Lung microvascular endothelial cell (primary cell): ENCODE data around the gene GDPD5. TPM values are rescaled to one million over a fixed set of nuclear protein-coding genes. Genes with fewer than 3 reads are reported as not detected.

Source experiments
- DNase-seq, 2 donors: peaks; one replicate each; pipeline versions ENCODE4 v3.0.0 to v3.0.0-alpha.2; 2010; ENCODE audit warnings: low read depth in 2 of 2
- total RNA-seq: library from RNA; depleted of rRNA; stranded (reverse); fragments of >200 nt; gene quantifications from 2 replicates; pipeline ENCODE4 v1.2.1, GENCODE V29; 2014

The GDPD5 gene
- total RNA-seq, 1 donor from 2014 or later: 15.9 TPM

- DNase-seq: peak in 1 of 2 donors; percentile 67
Observed at GRCh38 chr11:75557666-75558494, 32.1 kb upstream of the GDPD5 start.

- DNase-seq: no peak
Observed at GRCh38 chr11:75556275-75556674, 30.5 kb upstream of the GDPD5 start.

GRCh38 chr11:75555079-75555811 lies 29.5 kb upstream of the GDPD5 start:
- no peak for DNase-seq

DNA sequence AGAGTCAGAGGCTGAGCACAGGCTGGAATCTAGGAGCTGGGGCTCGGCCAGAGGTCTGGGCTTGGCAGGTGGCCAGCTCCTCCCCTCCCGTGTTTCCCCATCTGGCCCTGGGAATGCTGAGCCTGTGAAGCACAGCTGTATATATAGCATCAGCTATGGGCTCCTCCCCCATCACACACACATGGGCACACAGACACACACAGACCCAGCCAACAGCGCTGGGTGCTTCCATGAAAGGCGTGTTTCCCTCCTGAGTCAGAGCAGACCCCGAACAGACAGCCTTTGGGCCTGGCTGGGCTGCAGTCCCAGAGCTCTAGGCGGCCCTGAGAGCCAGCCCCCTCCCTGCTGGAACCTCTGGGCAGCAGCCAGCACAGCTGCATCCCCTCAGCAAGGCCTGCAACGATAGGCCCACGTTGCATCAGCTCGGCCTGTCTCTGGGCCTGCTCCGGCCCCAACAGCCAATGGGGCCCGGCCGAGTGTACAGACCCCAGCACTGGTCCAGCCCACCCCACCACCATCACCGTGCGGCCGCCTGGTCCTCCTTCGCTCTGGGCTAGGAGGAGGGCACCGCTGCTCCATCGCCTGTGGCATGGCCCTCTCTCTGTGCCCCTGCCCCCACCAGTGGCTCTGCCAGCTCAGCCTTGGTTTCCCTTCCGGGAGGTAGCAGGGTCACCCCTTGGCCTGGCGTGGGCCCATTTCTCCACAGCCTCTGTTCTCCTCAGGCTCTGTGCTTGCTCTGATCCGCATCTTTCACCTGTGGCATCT lies 28.7 kb upstream of the GDPD5 start:
- peak; percentile 95 to 98 for DNase-seq

DNA sequence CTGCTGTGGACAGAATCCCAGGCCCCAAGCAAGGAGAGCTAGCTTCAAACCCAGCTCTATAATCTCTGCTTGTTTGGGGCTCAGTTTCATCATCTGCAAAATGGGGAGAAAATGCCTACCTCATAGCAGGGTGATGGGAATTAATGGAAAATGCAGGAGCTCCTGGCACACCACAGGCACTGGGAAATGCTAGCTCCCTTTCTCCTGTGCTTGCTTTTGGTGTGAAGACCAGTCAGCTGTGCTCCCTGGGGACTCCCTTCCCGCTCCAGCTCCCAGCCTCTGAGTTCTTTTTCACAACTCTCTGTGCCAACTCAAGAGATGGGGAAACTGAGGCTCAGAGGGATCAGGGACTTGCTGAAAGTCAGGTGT lies 28.1 kb upstream of the GDPD5 start:
- no peak for DNase-seq

DNA sequence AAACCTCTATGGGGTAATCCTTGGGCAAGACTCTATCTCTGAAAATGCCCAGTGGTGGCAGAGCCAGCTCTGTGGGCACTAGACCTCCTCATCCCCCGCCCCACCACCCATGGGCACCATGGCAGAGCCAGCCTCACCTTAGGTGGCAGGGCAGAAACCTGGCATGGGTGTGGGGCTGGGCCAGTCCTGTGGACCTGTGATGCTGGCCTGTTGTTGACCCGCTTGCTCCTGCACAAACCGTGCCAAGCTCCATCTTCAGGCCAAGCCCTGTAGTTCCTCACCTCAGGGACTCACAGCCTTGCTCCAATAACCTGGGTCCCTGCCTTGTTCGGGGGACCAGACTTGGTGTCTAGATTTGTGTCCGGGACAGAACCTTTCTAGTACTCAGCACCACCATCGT lies 27.4 kb upstream of the GDPD5 start:
- DNase-seq: no peak

GRCh38 chr11:75549370-75549958 lies 23.7 kb upstream of the GDPD5 start:
- no peak for DNase-seq

DNA sequence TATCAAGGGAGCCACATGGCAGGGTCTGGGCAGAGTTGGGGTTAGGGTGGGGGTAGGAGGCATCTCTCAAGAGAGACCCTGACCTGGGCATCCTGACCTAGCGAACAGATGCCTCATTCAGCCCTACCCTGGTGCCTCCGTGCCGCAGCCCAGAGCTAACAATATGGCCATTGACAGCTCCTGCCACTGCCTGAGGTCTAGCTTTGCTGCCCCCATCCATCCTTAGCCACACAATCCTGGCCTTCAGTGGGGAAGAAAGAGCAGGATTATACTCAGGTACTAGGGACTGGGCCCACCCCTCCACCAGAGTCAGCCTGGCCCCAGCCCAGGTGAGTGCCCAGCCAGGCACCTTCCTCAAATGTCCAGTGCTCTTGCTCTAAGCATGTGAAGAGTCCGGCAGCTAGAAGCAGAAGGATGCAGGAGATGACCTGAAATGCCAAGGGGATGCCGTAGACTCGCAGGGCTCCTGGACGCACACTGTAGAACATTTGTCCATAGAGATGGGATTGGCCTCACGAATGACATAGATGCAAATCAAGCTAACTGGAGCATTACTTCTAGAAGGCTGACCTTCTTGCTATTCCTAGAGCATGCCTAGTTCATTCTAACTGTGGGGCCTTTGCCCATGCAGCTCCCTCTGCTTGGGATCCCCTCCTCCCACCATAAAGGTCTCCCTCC lies 23.0 kb upstream of the GDPD5 start:
- DNase-seq: no peak

GRCh38 chr11:75547617-75548058 lies 21.9 kb upstream of the GDPD5 start:
- DNase-seq: peak; percentile 71 to 85

- no peak for DNase-seq
Observed at GRCh38 chr11:75547177-75547576, 21.4 kb upstream of the GDPD5 start.

DNA sequence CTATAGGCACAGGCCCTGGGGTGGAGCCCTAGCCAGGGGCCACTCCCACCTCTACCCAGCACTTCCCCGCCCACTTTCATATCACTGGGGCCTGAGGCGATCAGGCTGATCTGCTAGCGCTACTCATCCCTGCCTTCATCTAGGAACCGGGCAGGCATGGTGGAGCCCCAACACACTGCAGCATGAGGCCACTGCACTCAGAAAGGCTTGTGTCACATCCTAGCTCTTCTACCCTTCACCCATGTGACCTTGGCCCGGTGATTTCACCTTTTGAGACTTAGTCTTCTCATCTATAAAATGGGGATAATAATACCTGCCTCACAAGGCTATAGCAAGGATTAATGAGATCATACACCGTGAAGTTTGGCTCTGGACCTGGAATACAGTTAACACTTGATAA lies 18.1 kb upstream of the GDPD5 start:
- no peak for DNase-seq

- DNase-seq: no peak
Observed at GRCh38 chr11:75542088-75542438, 16.3 kb upstream of the GDPD5 start.

- no peak for DNase-seq
Observed at GRCh38 chr11:75541193-75542087, 15.7 kb upstream of the GDPD5 start.

DNA sequence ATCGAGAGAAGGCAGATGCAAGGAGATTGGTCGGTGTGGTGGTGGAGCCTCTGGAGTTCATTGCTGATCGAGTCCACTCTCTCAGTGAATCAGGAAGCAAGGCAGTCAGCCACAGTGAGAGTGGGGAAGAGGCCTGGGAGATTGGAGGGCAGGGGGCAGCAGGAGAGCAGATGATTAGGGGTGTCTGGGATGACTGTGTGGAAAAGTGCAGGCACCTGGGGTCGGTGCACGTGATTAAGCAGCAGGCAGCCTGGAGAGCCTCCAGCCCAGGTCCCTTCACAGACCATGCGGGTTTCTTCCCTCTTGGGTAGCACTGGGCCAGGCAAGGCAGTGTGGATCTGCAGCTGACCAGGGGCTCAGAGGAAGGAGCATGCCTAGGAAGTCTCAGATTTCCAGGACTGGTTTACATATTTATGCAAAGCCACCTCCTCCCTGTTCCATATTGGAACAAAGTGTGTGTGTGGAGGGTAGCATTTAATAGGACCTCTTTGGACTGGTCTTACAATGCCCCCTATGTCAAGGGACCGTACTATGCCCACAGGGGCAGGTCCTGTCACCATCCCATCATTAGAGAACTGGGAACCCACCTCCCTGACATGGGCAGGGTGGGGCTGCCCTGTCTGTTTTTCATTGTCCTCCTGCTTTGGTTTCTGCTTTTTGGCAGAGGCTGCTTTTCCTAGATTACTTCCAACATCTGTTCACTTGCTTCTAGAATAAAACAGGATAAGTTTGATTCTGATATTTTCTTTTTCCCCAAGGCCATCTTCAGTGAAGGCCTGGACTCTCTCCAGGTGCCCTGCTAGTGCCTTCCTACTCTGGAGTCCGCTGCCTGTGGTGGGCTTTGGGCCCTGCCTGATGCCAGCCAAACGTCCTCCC lies 14.0 kb upstream of the GDPD5 start:
- no peak for DNase-seq

DNA sequence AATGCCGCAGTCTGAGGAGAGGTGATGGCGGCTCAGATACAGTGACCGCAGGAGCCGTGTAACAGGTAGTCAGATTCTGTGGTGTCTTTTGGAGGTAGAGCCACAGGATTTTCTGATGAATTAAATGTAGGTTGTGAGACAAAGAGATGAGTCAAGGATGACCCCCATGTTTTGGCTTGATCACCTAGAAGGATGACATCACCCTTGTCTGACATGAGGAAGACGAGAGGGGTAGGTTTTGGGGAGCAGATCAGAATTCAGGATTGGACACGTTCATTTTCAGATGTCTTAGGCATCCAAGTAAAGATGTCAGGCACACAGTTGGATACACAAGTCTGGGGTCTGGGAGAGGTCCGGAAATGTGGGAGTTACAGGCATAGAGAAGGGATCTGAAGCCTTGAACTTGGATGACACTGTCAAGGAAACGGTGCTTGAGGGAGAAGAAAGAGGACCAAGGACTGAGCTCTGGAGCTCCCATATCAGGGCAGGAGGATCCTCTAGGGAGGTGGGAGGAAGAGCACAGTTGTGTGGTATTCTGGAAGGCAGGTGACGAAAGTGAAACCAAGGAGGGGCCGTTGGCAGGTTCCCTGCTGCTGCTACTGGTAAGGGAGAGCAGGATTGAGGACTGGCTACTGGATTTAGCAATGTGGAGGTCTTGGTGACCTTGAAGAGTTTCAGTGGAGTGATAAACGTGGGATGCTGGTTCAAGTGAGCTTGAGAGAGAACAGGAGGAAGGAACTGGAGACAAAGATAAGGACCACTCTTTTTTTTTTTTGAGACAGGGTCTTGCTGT lies 12.6 kb upstream of the GDPD5 start:
- no peak for DNase-seq

GRCh38 chr11:75537740-75538139 lies 12.0 kb upstream of the GDPD5 start:
- no peak for DNase-seq

GRCh38 chr11:75536786-75537641 lies 11.3 kb upstream of the GDPD5 start:
- DNase-seq: peak; percentile 36 to 68
